Activated naive CD4-positive, alpha-beta T cell (primary cell): ENCODE measurements around the gene PHACTR4.
"Not testable (repeated sequence)": the region's sequence is repeated elsewhere in the genome, so short reads cannot be mapped to it uniquely, and the experiment has no call there.

Experiments
- DNase-seq, 4 experiments: peaks; one replicate each; lab custom pipeline; 2025; lab: John Stamatoyannopoulos, UW

PHACTR4 gene

DNA sequence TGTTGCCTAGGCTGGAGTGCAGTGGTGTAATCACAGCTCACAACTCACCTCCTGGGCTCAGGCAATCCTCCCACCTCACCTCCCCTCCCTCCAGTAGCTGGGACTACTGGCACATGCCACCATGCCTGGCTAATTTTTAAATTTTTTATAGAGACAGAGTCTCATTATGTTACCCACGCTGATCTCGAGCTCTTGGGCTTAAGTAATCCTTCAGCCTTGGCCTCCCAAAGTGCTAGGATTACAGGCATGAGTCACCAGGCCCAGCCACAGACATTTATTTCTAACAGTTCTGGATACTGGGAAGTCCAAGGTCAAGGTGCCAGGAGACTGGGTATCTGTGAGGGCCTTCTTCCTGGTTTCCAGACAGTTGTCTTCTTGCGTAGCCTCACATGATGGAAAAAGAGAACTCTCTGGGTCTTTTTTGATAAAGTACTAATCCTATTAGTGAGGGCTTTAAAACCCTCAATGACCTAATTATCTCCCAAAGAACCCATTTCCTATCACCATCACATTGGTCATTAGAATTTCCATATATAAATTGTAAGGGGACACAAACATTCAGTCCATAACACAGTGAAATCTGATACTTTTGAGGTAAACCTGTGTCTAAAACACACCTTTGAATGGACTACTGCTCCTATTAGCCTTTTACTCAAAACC, 67.9 kb downstream of the PHACTR4 start:
- DNase-seq = no peak

DNA sequence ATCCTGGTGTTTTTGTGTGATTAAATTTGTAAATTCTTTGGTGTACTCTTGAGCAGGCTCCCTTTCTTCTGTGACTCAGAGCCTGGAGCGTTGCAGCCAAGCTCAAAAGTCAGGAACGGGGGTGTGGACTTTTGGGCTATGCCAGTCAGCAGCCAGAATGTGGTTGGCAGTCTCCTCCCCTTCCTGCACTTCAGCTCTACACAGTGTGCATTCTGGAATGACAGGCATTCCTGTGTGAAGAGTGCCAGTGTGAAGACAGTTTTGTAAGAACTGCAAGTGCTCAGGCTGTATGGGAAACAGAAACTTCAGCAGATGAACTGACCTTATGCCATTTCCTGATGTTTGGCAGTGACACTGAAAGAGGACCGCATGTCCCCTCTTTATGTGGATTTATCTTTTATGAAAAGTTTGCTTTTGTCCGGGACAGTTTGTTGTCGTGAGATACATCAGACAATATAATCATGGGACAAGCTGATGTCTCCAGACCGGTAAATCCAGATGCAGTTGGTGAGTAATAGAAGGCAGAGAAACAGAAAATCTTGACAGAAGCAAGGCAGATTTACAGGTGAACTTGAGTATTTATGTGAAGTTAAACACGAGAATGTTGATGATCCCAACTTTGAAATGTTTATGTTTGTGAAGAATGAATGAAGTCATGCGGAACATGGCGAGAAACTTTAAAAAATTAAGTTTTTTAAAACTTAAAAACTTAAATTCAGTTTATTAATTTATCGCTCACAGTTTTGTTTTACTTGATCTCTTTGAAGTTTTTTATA, 68.6 kb downstream of the PHACTR4 start:
- DNase-seq = no peak

DNA sequence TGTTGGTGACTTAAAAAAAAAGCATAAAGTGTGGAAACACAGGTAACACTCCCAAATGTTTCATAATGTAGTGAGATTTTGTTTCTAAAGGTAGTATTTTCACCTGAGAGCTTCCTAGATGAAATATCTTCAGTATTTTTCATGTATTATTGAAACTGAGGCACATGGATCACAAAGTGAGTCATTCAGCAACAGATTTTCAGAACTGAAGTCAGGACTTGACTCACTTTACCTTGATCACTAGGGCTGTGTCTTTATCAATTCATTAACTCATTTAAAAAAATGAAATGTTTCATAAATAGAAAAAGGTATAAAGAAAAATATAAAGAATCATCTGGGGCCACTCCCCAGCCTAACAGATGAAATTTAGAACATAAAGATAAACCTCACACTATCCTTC, 69.8 kb downstream of the PHACTR4 start:
- DNase-seq = no peak

DNA sequence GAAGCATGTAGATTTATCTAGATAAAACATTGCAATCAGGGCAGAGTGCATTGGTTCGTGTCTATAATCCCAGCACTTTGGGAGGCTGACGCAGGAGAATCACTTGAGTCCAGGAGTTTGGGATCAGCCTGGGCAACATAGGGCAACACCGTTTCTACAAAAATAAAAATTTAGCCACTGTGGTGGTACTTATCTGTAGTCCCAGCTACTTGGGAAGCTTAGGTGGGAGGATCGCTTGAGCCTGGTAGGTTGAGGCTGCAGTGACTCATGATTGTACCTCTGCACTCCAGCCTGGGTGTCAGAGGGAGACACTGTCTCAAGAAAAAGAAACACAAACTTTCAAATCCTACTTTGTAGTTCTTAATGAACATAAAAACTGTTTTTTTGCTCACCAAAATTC, 72.1 kb downstream of the PHACTR4 start:
- no peak for DNase-seq

DNA sequence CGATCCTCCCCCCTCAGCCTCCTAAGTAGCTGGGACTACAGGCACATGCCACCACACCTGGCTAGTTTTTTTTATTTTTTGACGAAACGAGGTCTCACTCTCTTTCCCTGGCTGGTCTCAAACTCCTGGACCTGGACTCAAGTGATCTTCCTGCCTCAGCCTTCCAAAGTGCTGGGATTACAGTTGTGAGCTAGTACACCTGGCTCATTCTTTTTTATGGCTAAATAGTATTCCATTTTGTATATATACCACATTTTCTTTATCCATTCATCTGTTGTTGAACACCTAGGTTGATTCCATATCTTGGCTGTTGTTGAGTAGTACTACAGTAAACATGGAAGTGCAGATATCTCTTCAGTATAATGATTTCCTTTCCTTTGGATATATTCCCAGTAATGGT, 74.0 kb downstream of the PHACTR4 start:
- no peak for DNase-seq

DNA sequence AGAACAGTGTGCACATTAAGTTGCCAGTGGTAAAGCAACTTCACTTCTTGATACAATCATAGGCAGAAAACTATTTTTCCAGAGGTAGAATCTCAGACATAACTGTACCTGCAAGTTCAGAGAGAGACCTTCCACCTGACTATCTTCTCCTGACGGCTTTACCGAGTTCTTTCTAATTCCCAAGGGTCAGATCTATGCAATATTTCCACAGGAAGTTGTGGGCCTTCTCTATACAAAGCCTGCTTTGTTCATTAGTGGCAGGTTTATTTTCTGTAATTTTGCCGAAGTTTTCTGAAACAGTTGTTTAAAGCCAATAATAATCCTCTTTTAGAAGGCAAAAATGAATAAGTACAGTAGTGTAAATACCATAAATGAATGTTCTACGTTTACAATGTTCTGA, 78.1 kb downstream of the PHACTR4 start:
- DNase-seq = no peak

DNA sequence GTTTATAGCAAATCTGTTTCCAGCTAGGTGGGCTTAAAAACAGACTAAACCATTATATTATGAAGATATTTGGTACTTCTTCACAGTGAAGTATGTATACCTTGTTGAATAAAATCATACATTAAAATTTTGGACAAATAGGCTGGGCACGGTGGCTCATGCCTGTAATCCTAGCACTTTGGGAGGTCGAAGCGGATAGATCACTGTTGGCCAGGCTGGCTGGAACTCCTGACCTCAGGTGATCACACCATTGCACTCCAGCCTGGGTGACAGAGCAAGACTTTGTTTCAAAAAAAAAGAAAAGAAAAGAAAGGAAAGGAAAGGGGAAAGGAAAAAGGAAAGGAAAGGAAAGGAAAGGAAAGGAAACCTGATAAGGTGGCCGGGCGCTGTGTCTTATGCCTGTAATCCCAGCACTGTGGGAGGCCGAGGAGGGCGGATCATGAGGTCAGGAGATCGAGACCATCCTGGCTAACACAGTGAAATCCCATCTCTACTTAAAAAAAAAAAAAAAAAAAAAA, 78.6 kb downstream of the PHACTR4 start:
- not testable (repeated sequence) for DNase-seq

DNA sequence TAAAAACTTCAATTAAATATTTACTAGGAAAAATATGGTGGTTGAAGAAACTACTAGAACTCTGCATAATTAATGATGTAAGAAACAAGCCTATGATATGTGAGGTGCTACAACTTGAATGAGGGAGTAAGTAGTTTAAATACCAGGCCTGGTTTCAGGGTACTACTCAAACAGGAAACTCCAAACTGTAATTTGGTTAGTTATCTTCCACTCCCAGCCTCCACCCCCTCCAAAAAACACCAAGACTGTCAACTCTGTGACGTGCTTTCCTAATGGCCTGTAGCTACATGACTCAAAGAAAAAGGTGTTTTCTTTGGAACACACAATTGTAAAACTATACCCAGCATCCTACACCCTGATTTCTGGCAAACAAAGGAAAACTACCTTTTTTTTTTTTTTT, 80.4 kb downstream of the PHACTR4 start:
- DNase-seq = no peak

DNA sequence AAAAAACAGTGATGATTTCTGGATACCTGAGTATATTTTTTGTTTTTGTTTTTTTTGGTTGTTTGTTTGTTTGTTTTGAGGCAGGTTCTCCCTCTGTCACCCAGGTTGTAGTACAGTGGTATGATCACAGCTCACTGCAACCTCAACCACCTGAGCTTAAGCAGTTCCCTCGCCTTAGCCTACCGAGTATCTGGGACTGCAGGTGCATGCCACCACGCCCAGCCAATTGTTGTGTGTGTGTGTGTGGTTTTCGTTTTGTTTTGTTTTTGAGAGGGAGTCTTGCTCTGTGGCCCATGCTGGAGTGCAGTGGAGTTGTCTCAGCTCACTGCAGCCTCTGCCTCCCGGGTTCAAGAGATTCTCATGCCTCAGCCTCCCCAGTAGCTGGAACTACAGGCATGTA, 81.0 kb downstream of the PHACTR4 start:
- DNase-seq = no peak

DNA sequence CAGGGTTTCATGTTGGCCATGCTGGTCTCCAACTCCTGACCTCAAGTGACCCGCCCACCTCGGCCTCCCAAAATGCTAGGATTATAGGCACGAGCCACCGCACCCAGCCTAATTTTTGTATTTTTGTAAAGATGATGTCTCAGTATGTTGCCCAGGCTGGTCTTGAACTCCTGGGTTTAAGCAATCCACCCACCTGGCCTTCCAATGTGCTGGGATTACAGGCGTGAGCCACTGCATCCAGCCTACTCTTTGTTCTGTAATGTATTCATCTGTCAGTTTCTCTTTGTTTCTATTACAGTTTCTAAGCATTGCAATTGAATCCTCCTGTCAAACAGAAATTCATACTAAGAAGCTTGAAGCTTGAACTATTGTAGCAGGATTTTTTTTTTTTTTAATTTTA, 81.5 kb downstream of the PHACTR4 start:
- no peak for DNase-seq

DNA sequence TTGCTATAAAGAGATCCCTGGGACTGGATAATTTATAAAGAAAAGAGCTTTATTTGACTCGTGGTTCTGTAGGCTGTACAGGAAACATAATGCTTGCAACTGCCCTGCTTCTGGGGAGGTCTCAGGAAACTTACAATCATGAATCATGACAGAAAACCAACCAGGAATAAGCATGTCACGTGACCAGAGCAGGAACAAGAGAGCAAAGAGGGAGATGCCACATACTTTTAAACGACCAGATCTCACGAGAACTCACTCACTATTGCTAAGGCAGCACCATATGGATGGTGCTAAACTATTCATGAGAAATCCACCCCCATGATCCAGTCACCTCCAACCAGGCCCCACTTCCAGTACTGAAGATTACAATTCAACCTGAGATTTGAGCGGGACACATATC, 86.5 kb downstream of the PHACTR4 start:
- DNase-seq = no peak

DNA sequence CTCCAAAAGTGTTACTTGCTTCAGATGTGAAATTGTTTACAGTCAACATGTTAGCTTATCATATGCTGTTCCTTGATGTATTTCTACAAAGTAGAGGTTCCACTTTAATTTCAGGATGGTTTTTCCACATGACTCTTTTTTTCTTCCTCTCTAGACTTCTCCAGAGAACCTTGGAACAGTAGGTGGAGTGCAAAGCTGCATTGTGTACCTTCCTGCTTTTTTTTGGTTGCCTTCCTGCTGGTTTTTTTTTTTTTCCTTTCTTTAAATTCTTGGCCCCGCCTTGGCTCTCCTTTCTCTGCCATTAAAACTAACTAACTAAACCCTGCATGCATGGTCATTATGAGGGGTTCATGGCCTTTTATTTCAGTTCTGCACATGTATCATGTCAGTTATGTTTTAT, 88.1 kb downstream of the PHACTR4 start:
- DNase-seq = no peak

DNA sequence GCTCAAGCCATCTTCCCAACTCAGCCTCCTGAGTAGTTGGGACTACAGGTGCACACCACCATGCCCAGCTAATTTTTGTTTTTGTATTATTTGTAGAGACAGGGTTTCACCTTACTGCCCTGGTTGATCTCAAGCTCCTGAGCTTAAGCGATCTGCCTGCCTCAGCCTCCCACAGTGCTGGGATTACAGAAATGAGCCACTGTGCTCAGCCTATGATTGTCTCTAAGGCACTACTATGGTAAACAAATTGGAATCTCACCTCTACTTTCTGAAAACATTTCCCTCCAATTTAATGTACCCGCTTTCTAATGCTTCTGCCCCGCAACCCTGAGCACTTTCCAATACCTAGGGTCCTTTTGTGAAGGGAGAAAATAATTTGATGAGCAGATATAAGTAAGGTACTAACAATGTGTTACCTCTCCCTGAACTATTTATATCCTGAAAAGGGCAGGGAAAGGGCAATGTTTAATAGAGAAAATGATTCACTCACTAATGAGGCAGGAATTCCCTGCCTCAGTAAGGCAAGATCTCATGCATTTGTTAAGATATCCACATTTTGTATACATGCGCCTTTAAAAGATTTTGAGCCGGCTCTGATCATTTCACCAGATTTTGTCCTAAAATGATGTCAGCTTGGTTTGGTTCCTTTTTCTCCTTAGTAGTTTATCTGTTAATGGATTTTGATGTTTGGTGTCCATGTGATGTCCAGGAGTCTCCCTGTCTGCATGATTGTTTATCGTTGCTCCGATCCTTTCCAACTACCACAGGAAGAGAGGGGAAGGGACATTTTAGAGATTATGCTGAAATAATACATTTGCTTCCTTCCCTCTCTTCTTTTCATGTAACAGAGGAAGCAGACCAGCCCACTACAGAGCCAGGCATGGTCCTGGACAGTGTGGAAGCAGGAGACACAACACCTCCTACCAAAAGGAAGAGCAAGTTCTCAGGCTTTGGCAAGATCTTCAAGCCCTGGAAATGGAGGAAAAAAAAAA, 89.0 kb downstream of the PHACTR4 start:
- no peak for DNase-seq

DNA sequence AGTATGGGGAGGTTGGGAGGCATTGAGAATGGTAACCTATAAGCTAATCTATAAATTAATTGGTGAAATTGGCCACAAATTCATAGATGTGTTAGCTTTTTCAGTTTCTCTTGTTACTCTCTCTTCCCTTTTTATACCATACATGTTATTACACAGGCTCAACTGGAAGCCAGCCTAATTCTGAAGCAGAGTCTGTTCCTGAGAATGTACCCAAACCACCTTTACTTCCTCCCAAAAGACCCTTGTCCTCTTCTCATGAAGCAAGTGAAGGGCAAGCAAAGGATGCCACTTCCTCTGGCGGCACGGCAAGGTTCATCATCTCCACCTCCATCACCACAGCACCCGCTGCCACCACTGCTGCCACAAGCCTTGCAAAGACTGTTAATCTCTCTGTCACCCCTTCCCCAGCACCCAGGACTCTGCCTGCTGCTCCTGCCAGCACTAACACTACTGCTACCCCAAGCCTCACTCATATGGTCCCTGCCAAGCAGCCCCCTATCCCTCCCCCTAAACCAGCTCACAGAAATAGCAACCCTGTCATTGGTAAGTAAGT, 96.8 kb downstream of the PHACTR4 start:
- DNase-seq = no peak

DNA sequence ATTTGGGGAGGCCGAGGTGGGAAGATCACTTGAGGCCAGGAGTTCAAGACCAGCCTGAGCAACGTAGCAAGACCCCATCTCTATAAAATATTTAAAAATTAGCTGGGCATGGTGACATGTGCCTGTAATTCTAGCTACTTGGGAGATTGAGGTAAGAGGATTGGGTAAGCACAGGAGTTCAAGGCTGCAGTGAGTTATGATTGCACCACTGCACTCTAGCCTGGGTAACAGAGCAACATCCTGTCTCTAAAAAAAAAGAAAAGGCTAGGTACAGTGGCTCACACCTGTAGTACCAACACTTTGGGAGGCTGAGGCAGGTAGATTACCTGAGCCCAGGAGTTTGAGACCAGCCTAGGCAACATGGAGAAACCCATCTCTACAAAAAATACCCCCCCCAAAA, 100.6 kb downstream of the PHACTR4 start:
- no peak for DNase-seq

DNA sequence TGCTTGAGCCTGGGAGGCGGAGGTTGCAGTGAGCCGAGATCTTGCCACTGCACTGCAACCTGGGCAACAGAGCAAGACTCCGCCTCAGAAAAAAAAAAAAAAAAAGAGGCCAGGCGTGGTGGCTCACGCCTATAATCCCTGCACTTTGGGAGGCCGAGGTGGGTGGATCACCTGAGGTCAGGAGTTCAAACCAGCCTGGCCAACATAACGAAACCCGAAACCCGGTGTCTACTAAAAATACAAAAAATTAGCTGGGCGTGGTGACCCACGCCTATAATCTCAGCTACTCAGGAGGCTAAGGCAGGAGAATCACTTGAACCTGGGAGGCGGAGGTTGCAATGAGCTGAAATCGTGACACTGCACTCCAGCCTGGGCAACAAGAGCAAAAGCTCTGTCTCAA, 110.0 kb downstream of the PHACTR4 start:
- DNase-seq = not testable (repeated sequence)

DNA sequence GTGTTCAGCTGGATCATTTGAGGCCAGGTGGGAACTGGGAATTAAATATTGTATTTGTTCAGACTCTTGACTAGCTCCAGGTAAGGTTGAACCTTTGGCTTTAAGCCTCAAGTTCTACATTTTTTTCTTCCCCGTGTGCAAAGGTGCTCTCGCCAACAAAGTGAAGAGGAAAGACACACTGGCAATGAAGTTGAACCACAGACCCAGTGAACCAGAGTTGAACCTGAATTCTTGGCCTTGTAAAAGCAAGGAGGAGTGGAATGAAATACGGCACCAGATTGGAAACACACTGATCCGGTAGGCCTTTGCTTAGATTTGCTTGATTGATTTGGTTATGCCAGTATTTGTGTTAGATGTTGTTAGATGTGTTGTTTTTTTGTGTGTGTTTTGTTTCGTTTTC, 110.8 kb downstream of the PHACTR4 start:
- no peak for DNase-seq

DNA sequence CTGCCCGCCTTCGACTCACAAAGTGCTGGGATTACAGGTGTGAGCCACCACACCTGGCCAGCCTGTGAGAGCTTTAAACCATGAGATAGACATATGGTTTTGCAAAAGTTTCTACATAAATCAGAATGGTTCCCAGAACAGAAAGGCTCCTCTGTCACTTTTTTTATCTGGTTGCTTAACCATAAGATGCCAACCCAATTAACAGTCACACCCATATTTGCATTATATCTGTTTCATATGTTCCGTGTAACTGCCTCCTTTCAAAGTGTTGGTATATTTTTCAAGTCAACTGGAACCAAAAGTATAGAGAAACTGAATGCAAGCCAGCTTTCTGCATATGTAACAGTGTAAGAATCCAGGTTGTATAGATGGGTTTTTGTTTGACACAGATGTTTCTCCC, 112.6 kb downstream of the PHACTR4 start:
- no peak for DNase-seq

DNA sequence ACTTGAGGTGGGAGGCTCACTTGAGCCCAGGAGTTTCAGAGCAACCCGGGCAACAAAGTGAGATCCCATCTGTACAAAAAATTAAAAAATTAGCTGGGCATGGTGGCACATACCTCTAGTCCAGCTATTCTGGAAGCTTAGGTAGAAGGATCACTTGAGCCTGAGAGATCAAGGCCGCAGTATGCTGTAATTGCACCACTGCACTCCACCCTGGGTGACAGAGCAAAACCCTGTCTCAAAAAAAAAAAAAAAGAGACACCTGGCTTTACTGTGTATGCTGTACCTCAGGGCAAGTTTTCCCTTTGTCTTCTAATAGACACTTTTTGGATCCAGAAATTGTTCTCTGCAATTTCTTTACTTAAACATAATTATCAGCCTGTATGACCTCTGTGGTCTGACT, 113.2 kb downstream of the PHACTR4 start:
- DNase-seq = no peak

DNA sequence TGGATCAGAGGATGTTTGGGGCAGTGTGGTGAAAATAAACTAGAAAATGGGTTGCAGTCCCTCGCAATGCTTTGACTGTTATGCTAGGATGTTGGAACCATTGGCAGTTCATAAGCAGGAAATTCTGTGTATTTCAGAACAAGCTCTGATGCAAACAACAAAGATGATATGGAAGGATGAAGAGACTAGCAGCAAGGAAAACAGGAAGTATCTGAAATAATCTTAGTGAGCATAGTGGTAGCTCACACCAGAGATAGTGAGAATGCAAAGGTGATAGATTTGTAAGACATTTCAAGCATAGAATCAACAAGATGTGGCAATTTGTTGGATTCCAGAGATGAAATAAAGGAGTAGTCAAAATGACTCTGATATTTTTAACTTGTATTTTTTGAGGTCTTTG, 125.2 kb downstream of the PHACTR4 start:
- no peak for DNase-seq

DNA sequence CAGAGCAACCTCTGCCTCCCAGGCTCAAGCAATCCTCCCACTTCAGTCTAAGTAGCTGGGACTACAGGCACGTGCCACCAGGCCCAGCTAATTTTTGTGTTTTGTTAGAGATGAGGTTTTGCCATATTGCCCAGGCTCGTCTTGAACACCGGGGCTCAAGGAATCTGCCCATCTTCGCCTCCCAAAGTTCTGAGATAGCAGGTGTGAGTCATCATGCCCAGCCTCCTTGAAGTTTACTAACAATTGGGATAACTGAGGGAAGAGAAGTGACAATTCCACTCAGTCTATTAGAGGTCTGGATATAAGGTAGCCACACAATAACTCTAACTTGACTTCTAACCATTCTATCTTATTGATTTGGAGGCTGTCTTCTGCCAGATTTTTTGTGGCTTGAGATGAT, 130.0 kb downstream of the PHACTR4 start:
- DNase-seq = no peak

DNA sequence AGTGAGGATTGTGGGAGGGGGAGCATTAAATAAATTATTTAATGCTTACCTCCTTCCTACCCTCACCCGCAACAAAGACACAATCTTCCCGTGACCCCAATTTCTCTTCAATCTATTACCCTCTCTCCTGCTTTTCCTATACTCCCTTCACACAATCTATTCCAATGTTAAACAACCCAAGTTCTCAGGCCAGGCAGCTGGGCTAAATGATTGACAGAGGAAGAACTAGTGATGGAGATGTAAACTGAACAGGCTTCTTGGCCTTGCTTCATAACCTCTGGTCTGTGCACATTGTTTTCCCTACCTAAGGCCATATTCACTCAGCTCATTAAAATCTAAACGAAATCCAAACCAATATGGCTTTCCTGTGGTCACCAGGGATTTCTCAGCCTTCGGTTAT, 132.4 kb downstream of the PHACTR4 start:
- DNase-seq = no peak
